Natural killer cell (primary cell): ENCODE measurements around the gene AP4S1. TPM values are rescaled to one million over a fixed set of nuclear protein-coding genes. Genes with fewer than 3 reads are reported as not detected.

Experiments
- ATAC-seq, 3 donors: fragments of 150-1000 bp in 2 of 3; fragments of 200-7000 bp in 1 of 3; cut with Tn5 transposase; 1 replicate in 1 of 3; 2 replicates in 2 of 3; pipeline ENCODE4 v1.10.0; 2021; ENCODE audit warnings: mild to moderate bottlenecking in 2 of 3, moderate library complexity in 2 of 3
- DNase-seq, 2 donors: peaks; one replicate each; pipeline versions ENCODE4 v3.0.0 to v3.0.0-alpha.2; 2013 to 2021; ENCODE audit warnings: mixed read lengths in 1 of 2
- H3K27ac ChIP-seq: one replicate; pipeline ENCODE4 v1.5.1; 2013; ENCODE audit warnings: mild to moderate bottlenecking, low read length
- H3K27me3 ChIP-seq: one replicate; pipeline ENCODE4 v1.6.1; 2013; ENCODE audit warnings: low read length; ENCODE audit not compliant: control insufficient read depth, insufficient read depth
- H3K36me3 ChIP-seq: one replicate; pipeline ENCODE4 v1.6.1; 2013; ENCODE audit warnings: low read length; ENCODE audit not compliant: control insufficient read depth, insufficient read depth
- H3K4me1 ChIP-seq: one replicate; pipeline ENCODE4 v1.6.1; 2013; ENCODE audit warnings: low read length; ENCODE audit not compliant: control insufficient read depth, insufficient read depth
- H3K4me3 ChIP-seq: one replicate; pipeline ENCODE4 v1.5.1; 2013; ENCODE audit warnings: low read length
- H3K9me3 ChIP-seq: one replicate; pipeline ENCODE4 v1.6.1; 2013; ENCODE audit warnings: low read length; ENCODE audit not compliant: control insufficient read depth, insufficient read depth
- H3K27ac Mint-ChIP-seq, 2 donors: one replicate each; pipeline ENCODE4 v1.8.0; 2022; ENCODE audit warnings: mild to moderate bottlenecking in 2 of 2, mixed read lengths in 2 of 2, moderate library complexity in 1 of 2
- H3K27me3 Mint-ChIP-seq, 2 donors: one replicate each; pipeline ENCODE4 v1.8.0; 2022; ENCODE audit warnings: low read depth in 2 of 2, mixed read lengths in 2 of 2
- H3K36me3 Mint-ChIP-seq: one replicate; pipeline ENCODE4 v1.8.0; 2022; ENCODE audit warnings: mixed read lengths
- H3K4me1 Mint-ChIP-seq, 2 donors: one replicate each; pipeline ENCODE4 v1.8.0; 2022; ENCODE audit warnings: mixed read lengths in 2 of 2
- H3K4me3 Mint-ChIP-seq: one replicate; pipeline ENCODE4 v1.8.0; 2022; ENCODE audit warnings: mild to moderate bottlenecking, moderate library complexity, mixed read lengths
- H3K9me3 Mint-ChIP-seq, 2 donors: one replicate each; pipeline ENCODE4 v1.8.0; 2022; ENCODE audit warnings: mixed read lengths in 2 of 2
- CTCF ChIP-seq: fragments of 200-600 bp; IDR thresholded peaks from one replicate; pipeline ENCODE4 v1.8.0; 2022; ENCODE audit warnings: antibody characterized with exemption
- WGBS: methylation state at CpG from one replicate; pipeline ENCODE4 v1.1.7; 2013; ENCODE audit warnings: missing lambda C conversion rate; ENCODE audit not compliant: insufficient coverage; 5-methylcytosine and 5-hydroxymethylcytosine counted together
- intact Hi-C: fragments of 100-400 bp; cut with micrococcal nuclease; formaldehyde crosslinking; loops from one replicate; pipeline ENCODE4 v1.14.2; 2022
- total RNA-seq, 4 donors: library from RNA; stranded (reverse); fragments of 120-200 nt in 1 of 4; gene quantifications; one replicate each; pipeline versions ENCODE4 v1.2.3 to v1.2.4, GENCODE V29; 2013 to 2022

AP4S1 gene
- total RNA-seq, 3 donors from 2014 or later (not counting 1 experiment from before 2014, with no cell fraction given) = 10.6 to 12.7 (median 12.4) TPM

- no peak for TF ChIP-seq CTCF
- Mint-ChIP-seq H3K4me1 (peaks cover 40 to 51% of the 10 kb centered on the region in 2 donors), H3K27ac (peak overlapping the region; percentile 91 to 96), H3K4me3 (no peak overlapping the region), H3K36me3 (no peaks in the 10 kb centered on the region), H3K9me3 (no peaks in the 10 kb centered on the region), H3K27me3 (no peaks in the 10 kb centered on the region)
- 100% methylated on average over 2 of the region's 2 CpGs for WGBS
- no peak overlapping the region for H3K27ac ChIP-seq
- DNase-seq = no peak
- H3K9me3 ChIP-seq = no peaks in the 10 kb centered on the region
- intact Hi-C loops = loop anchor here (10.0 kb wide), 1 partner anchor 542 kb away; the partner anchor contains the start of gene NUBPL
- H3K27me3 ChIP-seq = no peaks in the 10 kb centered on the region
- peaks cover 4% of the 10 kb centered on the region for H3K36me3 ChIP-seq
- no peak for ATAC-seq
- peaks cover 6% of the 10 kb centered on the region for H3K4me1 ChIP-seq
- H3K4me3 ChIP-seq = no peak overlapping the region
Measured at GRCh38 chr14:31022386-31022785, 3.1 kb upstream of the AP4S1 start.

GRCh38 chr14:31024010-31024480, 1.4 kb upstream of the AP4S1 start:
- Mint-ChIP-seq H3K27me3 (no peaks in the 10 kb centered on the region), H3K9me3 (no peaks in the 10 kb centered on the region), H3K27ac (peak overlapping the region; percentile 91 to 96), H3K4me3 (peak overlapping the region; percentile 95), H3K36me3 (no peaks in the 10 kb centered on the region), H3K4me1 (peaks cover 35 to 42% of the 10 kb centered on the region in 2 donors)
- Histone ChIP-seq H3K36me3 (peaks cover 2% of the 10 kb centered on the region), H3K27me3 (no peaks in the 10 kb centered on the region), H3K9me3 (no peaks in the 10 kb centered on the region), H3K4me1 (peaks cover 6% of the 10 kb centered on the region), H3K27ac (peak overlapping the region; percentile 5), H3K4me3 (no peak overlapping the region)
- no peak for TF ChIP-seq CTCF
- intact Hi-C loops = loop anchor here (10.0 kb wide), 1 partner anchor 541 kb away; the partner anchor contains the start of gene NUBPL
- DNase-seq = peak in 1 of 2 donors; percentile 18
- no peak for ATAC-seq

GRCh38 chr14:31024577-31025366, 677 bp upstream of the AP4S1 start:
- no peak for TF ChIP-seq CTCF
- intact Hi-C loops = loop anchor here (5.0 to 10.0 kb wide), 2 partner anchors 183 to 540 kb away; partner anchors contain the start of genes HECTD1 and NUBPL
- Mint-ChIP-seq H3K27me3 (no peaks in the 10 kb centered on the region), H3K36me3 (no peaks in the 10 kb centered on the region), H3K27ac (peak overlapping the region; percentile 91 to 96), H3K4me3 (peak overlapping the region; percentile 95), H3K9me3 (no peaks in the 10 kb centered on the region), H3K4me1 (peaks cover 35 to 42% of the 10 kb centered on the region in 2 donors)
- H3K4me3 ChIP-seq = peak overlapping the region; percentile 60
- ATAC-seq = peak in 1 of 3 donors; percentile 15
- peaks cover 6% of the 10 kb centered on the region for H3K4me1 ChIP-seq
- H3K36me3 ChIP-seq = peaks cover 2% of the 10 kb centered on the region
- H3K27ac ChIP-seq = peak overlapping the region; percentile 92
- 18% methylated on average over 10 of the region's 11 CpGs for WGBS
- no peak for DNase-seq
- no peaks in the 10 kb centered on the region for H3K9me3 ChIP-seq
- no peaks in the 10 kb centered on the region for H3K27me3 ChIP-seq
